GM06990 (cell line): ENCODE data around the gene AGRP.
A peak's percentile ranks its signal among the peaks of the same experiment; 100 is the strongest.

Source experiments
- DNase-seq: peaks from one replicate; pipeline ENCODE4 v3.0.0-alpha.2; 2011; ENCODE audit not compliant: insufficient read length; ENCODE audit errors: extremely low read depth
- H3K27me3 ChIP-seq: replicated peaks from 2 replicates; pipeline ENCODE4 v1.6.0; 2011; ENCODE audit warnings: low read length; ENCODE audit not compliant: control insufficient read depth, insufficient read depth
- H3K36me3 ChIP-seq: 2 replicates; pipeline ENCODE4 v1.5.1; 2011; ENCODE audit warnings: low read length; ENCODE audit not compliant: control insufficient read depth, insufficient read depth
- H3K4me3 ChIP-seq: replicated peaks from 2 replicates; pipeline ENCODE4 v1.5.1; 2011; ENCODE audit warnings: low read depth, mild to moderate bottlenecking, control low read depth, low read length
- TF ChIP-seq, protein P1 (sequence below): IDR thresholded peaks from 2 replicates; pipeline ENCODE4 v1.5.1; 2011; ENCODE audit warnings: low read length, control low read depth, mild to moderate bottlenecking, inconsistent platforms; ENCODE audit not compliant: insufficient read depth, poor library complexity, severe bottlenecking

The AGRP gene, protein sequence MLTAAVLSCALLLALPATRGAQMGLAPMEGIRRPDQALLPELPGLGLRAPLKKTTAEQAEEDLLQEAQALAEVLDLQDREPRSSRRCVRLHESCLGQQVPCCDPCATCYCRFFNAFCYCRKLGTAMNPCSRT

DNA sequence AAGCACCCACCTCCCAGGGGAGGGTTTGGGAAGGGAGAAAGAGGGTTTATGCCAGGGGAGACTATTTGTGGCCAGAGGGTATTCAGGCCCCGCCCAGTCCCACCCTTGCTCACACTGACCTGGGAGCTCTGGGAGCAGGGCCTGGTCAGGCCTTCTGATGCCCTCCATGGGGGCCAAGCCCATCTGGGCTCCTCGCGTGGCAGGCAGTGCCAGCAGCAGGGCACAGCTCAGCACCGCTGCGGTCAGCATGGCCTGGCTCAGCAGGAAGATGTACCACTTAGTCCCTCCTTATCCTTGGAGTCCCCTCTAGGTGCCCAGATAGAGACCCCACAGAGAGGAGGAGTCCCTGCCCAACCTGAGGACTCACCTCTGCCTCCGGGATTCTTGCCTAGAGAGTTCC lies at the start of gene AGRP:
TSS of gene AGRP (minus strand) at position 398 of the 400 bp plus-strand sequence. CDS start at position 249, 149 bp downstream.
- peaks cover 10% of the 10 kb centered on the region for H3K36me3 ChIP-seq
- no peaks in the 10 kb centered on the region for H3K27me3 ChIP-seq
- DNase-seq = no peak
- TF ChIP-seq, protein P1, sequence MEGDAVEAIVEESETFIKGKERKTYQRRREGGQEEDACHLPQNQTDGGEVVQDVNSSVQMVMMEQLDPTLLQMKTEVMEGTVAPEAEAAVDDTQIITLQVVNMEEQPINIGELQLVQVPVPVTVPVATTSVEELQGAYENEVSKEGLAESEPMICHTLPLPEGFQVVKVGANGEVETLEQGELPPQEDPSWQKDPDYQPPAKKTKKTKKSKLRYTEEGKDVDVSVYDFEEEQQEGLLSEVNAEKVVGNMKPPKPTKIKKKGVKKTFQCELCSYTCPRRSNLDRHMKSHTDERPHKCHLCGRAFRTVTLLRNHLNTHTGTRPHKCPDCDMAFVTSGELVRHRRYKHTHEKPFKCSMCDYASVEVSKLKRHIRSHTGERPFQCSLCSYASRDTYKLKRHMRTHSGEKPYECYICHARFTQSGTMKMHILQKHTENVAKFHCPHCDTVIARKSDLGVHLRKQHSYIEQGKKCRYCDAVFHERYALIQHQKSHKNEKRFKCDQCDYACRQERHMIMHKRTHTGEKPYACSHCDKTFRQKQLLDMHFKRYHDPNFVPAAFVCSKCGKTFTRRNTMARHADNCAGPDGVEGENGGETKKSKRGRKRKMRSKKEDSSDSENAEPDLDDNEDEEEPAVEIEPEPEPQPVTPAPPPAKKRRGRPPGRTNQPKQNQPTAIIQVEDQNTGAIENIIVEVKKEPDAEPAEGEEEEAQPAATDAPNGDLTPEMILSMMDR = no peak
- H3K4me3 ChIP-seq = peak within 1 kb of the TSS; percentile 71

DNA sequence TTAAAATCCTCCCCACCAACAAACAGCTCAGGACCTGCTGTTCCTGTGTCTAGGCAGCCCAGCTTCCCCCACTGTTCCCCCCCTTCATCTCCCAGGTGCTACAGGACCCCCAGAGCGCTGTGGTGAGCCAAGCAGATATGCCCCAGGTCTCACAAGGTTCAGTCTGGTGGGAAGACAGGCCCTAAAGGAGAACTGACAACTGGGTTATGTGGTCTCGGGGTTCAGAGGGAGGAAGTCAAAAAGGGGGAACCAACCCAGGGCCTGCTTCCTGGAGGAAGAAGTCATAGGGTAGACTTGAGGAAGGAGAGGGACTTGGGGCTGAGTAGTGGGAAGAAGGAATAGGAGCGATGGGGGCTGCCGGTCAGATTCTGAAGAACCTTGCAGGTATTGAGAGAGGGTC lies 47.9 kb upstream of the AGRP start:
- no peak for DNase-seq
- H3K4me3 ChIP-seq = no peak overlapping the region

DNA sequence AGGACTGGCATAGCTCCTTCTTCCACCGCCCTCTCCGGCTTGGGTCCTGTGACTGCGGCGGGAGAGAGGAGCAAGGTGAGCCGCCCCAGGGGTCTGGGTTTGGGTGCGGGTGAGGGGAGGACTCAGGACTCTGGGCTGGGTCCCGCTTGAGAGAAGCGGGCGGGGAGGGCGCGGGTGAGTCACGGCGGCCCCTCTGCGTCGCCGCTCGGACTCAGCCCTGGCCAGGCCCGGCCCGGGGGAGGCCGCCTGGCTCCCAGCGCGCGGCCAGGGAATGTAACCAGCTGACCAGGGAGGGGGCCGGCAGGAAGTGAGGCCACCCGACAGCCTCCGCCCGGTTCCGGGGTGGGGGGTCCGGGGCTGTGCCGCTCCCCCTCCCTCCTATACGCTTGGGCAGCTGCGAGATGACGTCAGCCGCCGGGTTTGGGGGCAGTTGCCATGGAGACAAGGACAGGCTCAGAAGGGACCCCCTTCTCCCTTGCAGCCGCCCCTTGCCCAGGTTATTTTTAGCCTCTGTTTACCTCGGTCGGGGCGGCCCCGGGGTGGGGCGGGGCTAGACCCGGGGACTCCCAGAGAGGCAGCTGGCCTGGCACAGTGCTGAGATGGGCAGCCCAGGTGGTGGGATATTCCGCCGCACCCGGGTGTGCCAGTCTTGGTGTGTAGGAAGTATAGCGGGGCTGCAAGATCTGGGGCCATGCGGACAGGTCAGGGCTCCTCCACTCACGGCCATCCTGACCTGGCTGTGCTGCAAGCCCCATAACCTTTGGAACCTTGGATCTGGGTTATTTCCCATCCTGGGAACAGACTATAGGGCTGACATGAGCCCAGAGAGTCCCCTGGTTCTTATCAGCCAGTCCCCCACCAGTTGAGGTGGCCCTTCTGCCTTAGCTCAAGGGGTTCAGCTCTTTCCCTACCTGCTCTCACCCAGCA lies 46.9 kb upstream of the AGRP start:
- DNase-seq = peak; percentile 57
- Histone ChIP-seq H3K4me3 (peak overlapping the region; percentile 59), H3K27me3 (no peaks in the 10 kb centered on the region), H3K36me3 (no peaks in the 10 kb centered on the region)
- TF ChIP-seq, protein P1 = no peak

More for the DNA sequence above, 47.9 kb upstream of the AGRP start:
- TF ChIP-seq, protein P1 = no peak
- no peaks in the 10 kb centered on the region for H3K36me3 ChIP-seq
- no peaks in the 10 kb centered on the region for H3K27me3 ChIP-seq

DNA sequence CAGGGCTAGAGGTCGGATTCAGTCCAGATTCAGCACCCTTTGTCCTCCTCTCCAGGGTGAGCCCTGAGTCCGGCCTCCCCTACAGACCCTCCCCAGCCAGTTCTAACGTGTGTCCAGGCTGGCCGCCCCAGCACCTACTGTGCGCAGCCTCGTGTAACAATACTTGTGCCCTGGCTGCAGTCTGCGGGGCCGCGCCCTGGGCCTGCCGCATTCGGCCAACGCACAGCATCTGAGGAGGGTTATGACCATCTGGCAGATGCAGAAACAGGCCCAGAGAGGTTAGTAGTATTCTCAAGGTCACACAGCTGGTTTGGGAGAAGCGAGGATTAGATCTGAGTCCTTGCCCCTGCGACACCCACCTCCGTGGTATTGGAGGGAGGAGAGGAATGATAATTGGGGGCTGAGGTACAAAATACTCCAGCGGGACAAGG lies 46.2 kb upstream of the AGRP start:
- H3K27me3 ChIP-seq = no peaks in the 10 kb centered on the region
- TF ChIP-seq, protein P1 = no peak
- no peak for DNase-seq
- H3K36me3 ChIP-seq = no peaks in the 10 kb centered on the region
- H3K4me3 ChIP-seq = peak overlapping the region; percentile 59

DNA sequence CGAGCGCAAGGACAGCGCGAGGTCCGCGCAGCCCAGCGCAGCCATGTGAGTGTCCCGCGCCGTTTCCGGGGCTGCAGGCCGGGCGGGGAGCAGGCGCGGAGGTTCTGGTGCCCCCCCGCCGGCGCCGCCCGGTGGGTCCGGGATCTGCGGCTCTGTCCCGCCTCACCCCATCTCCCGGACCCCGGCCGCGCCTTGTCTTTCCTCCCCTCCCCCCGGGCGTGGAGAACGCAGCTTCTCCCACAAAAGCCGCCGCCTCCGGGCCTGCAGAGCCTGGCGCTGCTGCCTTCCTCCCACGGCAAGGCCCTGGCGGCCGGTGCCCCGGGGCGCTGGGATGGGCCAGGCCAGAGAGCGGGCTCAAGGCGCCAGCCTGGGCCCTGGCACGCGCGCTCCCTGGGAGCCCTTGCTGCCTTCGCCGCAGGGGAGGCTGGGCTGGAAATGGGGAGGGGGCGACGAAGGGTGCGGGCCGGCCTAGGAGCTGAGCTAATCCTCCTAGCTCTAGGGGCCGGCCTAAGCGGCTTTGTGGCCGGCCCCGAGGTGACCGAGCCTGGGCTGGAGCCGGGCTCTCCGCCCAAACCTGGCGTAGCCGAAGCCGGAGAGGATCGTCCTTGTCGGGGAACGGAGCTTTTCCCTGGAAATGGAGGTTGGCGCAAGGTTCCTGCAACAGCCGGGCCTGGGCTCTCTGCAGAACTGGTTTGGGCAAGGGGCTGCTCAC lies 45.7 kb upstream of the AGRP start:
- no peak for DNase-seq
- Histone ChIP-seq H3K36me3 (no peaks in the 10 kb centered on the region), H3K27me3 (no peaks in the 10 kb centered on the region), H3K4me3 (peak overlapping the region; percentile 59)
- TF ChIP-seq, protein P1 = no peak
